ENCODE data around the gene MEIS1. TPM values are rescaled to one million over a fixed set of nuclear protein-coding genes. Genes with fewer than 3 reads are reported as not detected.
A peak's percentile ranks its signal among the peaks of the same experiment; 100 is the strongest.

The MEIS1 gene
- total RNA-seq, 4 donors from 2014 or later: 25.9 to 129 (median 28.8) TPM

DNA sequence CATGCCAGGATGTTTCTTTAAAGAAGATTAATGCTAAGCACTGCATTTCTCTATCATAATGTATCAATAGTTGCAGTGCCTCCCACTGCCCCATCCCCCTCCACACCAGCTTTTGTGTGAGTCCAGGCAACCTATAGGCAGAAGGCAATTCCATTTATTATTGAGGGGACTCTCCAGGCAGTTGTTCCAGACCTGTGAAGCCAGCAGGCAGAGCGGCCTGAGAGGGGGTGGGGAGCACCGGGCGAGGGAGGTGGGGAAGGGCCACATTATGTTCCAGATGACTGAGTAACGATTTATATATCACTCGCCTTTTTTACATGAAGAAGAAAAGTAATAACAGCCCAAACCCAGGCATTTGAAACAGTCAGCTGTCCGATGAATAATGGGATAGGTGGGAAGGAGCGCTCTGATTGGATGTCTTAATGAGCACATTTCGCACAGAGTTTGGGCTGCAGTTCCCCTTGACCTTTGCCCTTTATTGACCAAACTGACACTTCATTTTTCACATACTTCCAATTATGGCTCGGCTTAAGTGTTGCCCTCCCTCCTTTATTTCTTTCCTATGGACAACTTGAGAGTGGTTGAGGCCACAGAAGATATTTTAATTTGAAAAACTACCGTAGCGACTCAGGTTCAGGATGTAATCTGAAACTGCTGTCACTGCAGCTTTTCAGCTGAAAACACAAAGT lies 34.4 kb downstream of the MEIS1 start:
- WGBS, 2 donors (ENCODE audit: low coverage in 1 of 2): 69 to 78% methylated on average over 9 to 11 of the region's 11 CpGs
- peak overlapping the region; percentile 3 to 49 (median 26) for H3K27ac ChIP-seq

DNA sequence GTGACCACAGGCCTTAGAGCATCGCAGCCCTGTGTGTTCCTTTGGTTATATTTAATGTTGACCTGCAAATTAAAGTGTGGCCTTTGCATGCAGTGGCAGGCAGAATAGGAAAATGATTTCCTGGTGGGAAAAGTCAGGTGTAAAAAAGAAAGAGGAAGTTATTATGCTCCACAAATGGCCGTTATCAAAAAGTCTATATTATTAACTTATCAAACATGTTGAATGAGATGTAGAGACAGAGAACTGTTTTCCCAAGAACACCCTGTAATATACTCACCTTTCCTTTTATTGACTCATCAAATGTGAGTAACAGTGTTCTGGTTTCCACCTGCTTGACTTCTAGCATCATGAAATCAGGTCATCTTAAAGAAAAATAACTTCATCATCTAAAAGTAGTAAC lies 35.3 kb downstream of the MEIS1 start:
- intact Hi-C loops (cut with DNase I; ENCODE audit: low total_unique reads) (no loop called here), in situ Hi-C loops (cut with MboI; ENCODE audit: low pct_ligation_motif_present in 1 of 4, low pct_unique_long_range_greater_than_20kb in 1 of 4, low sequenced_read_pairs in 3 of 4) (no loop called here)
- Histone ChIP-seq H3K4me3 (no peak overlapping the region), H3K4me1 (peaks cover 10 to 51% (median 14%) of the 10 kb centered on the region in 4 donors), H3K9me3 (no peaks in the 10 kb centered on the region), H3K27ac (peak overlapping the region in 2 of 4 donors; percentile 8 to 31), H3K27me3 (no peaks in the 10 kb centered on the region), H3K36me3 (no peaks in the 10 kb centered on the region)
- no peak for DNase-seq
- WGBS, 2 donors (ENCODE audit: low coverage in 1 of 2): 15 to 21% methylated on average over 2 of the region's 2 CpGs
- TF ChIP-seq POLR2AphosphoS5 (IDR thresholded peaks at IDR 0.05): no peak
- no peak for TF ChIP-seq EP300 (IDR thresholded peaks at IDR 0.05; ENCODE audit: low read depth)
- TF ChIP-seq, protein P1, sequence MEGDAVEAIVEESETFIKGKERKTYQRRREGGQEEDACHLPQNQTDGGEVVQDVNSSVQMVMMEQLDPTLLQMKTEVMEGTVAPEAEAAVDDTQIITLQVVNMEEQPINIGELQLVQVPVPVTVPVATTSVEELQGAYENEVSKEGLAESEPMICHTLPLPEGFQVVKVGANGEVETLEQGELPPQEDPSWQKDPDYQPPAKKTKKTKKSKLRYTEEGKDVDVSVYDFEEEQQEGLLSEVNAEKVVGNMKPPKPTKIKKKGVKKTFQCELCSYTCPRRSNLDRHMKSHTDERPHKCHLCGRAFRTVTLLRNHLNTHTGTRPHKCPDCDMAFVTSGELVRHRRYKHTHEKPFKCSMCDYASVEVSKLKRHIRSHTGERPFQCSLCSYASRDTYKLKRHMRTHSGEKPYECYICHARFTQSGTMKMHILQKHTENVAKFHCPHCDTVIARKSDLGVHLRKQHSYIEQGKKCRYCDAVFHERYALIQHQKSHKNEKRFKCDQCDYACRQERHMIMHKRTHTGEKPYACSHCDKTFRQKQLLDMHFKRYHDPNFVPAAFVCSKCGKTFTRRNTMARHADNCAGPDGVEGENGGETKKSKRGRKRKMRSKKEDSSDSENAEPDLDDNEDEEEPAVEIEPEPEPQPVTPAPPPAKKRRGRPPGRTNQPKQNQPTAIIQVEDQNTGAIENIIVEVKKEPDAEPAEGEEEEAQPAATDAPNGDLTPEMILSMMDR (IDR thresholded peaks at IDR 0.05): no peak
- no peak for TF ChIP-seq POLR2A (IDR thresholded peaks at IDR 0.05)

More for the DNA sequence above, 34.4 kb downstream of the MEIS1 start:
- H3K27me3 ChIP-seq: no peaks in the 10 kb centered on the region
- H3K4me1 ChIP-seq: peaks cover 10 to 59% (median 18%) of the 10 kb centered on the region in 4 donors
- in situ Hi-C loops (cut with MboI; ENCODE audit: low pct_ligation_motif_present in 1 of 4, low pct_unique_long_range_greater_than_20kb in 1 of 4, low sequenced_read_pairs in 3 of 4): no loop called here
- intact Hi-C loops (cut with DNase I; ENCODE audit: low total_unique reads): no loop called here
- no peak for DNase-seq
- H3K36me3 ChIP-seq: no peaks in the 10 kb centered on the region
- no peak overlapping the region for H3K4me3 ChIP-seq
- no peaks in the 10 kb centered on the region for H3K9me3 ChIP-seq
- TF ChIP-seq POLR2A (IDR thresholded peaks at IDR 0.05): no peak
- TF ChIP-seq POLR2AphosphoS5 (IDR thresholded peaks at IDR 0.05): no peak
- TF ChIP-seq, protein P1 (IDR thresholded peaks at IDR 0.05): no peak
- TF ChIP-seq EP300 (IDR thresholded peaks at IDR 0.05; ENCODE audit: low read depth): no peak

DNA sequence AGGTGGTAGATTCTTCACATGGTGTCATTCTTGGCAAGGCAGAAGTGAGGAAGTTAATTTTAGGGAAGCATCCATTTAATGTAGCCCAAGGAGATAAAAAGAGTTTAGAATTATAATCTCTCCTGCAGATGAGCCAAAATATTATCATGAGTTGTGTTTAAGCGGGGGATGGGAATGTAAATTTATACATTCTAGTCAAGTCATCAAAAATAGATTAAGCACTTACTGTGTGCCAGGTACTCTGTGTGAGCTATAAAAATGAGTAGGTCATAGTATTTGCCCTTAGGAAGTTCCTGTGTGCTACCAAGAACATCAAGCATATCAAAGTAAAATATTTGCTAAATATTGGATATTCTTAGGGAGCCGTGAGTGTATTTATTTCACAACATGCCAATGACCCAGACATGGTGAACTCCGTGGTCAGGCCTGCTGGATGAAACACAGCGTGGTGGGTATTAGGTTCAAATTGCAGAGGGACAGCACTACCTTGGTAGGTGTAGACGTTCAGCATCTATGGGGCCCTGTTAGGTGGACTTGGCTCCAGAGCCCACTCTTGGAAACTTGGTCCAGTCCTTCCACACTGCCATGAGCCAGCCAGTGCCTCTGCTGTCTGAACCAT lies 37.4 kb downstream of the MEIS1 start:
- H3K27ac ChIP-seq: peak overlapping the region in 1 of 4 donors; percentile 33
- H3K4me3 ChIP-seq: no peak overlapping the region
- intact Hi-C loops (cut with DNase I; ENCODE audit: low total_unique reads): no loop called here
- in situ Hi-C loops (cut with MboI; ENCODE audit: low pct_ligation_motif_present in 1 of 4, low pct_unique_long_range_greater_than_20kb in 1 of 4, low sequenced_read_pairs in 3 of 4): no loop called here
- no peak for TF ChIP-seq EP300 (IDR thresholded peaks at IDR 0.05; ENCODE audit: low read depth)
- TF ChIP-seq, protein P1 (IDR thresholded peaks at IDR 0.05): no peak
- no peak for TF ChIP-seq POLR2A (IDR thresholded peaks at IDR 0.05)
- 84% methylated on average over 5 of the region's 5 CpGs; no CpG with 5 or more reads in 1 of the 2 donors for WGBS, 2 donors (ENCODE audit: low coverage in 1 of 2)
- no peaks in the 10 kb centered on the region for H3K36me3 ChIP-seq
- no peaks in the 10 kb centered on the region for H3K27me3 ChIP-seq
- H3K4me1 ChIP-seq: peaks cover 4 to 39% (median 8%) of the 10 kb centered on the region in 4 donors
- no peak for DNase-seq
- no peaks in the 10 kb centered on the region for H3K9me3 ChIP-seq

DNA sequence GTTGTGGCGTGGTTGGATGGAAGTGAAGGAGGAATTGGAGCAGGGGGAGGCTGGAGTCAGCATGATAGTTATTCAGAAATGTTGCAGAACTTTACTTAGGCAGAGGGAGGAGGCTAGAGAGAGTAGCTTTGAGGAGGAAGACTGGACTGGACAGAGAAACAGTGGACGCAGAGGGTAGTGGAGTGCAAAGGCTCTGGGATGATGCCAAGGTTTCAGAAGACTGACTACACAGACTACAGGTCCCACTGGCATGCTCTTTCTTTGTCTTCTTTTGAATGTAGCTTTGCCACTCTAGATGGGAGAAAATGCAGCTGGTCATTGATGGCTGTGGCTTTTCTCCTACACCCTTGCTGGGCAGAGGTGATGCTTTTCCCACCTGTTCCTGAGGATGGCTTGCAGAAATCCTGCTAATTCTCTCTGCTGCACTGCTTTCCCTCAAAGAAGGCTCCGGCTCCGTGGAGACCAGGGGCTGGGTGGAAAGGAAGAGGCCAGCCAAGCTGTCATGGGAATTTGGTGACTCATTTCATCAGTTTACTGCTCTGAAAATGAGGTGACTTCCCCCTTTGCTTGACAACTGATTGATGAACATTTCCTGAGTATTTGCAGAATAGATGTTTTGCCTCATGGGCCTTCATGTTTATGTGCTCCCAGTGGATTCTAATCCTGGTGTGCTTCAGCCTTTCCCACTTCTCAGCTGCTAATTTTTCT lies 42.4 kb downstream of the MEIS1 start:
- Histone ChIP-seq H3K4me1 (peaks cover 0 to 44% (median 20%) of the 10 kb centered on the region in 4 donors), H3K27ac (peak overlapping the region; percentile 1 to 32 (median 14)), H3K4me3 (no peak overlapping the region)

More for the DNA sequence above, 42.4 kb downstream of the MEIS1 start:
- Histone ChIP-seq H3K9me3 (no peaks in the 10 kb centered on the region), H3K36me3 (no peaks in the 10 kb centered on the region), H3K27me3 (no peaks in the 10 kb centered on the region)
- in situ Hi-C loops (cut with MboI; ENCODE audit: low pct_ligation_motif_present in 1 of 4, low pct_unique_long_range_greater_than_20kb in 1 of 4, low sequenced_read_pairs in 3 of 4) (no loop called here), intact Hi-C loops (cut with DNase I; ENCODE audit: low total_unique reads) (no loop called here)
- WGBS, 2 donors (ENCODE audit: low coverage in 1 of 2): 48 to 76% methylated on average over 2 to 4 of the region's 4 CpGs
- TF ChIP-seq EP300 (IDR thresholded peaks at IDR 0.05; ENCODE audit: low read depth) (no peak), POLR2A (IDR thresholded peaks at IDR 0.05) (no peak), POLR2AphosphoS5 (IDR thresholded peaks at IDR 0.05) (no peak)
- TF ChIP-seq, protein P1 (IDR thresholded peaks at IDR 0.05): no peak
- DNase-seq: no peak

Data from transverse colon (tissue), 4 donors.